Middle frontal gyrus (tissue), 1 donor: Measurements from ENCODE around the gene PPIL3.
A peak's percentile ranks its signal among the peaks of the same experiment; 100 is the strongest.
"Not testable (repeated sequence)": the region's sequence is repeated elsewhere in the genome, so short reads cannot be mapped to it uniquely, and the experiment has no call there.

ENCODE experiments used
- DNase-seq: peaks from one replicate; pipeline ENCODE4 v3.0.0-alpha.2; 2015; ENCODE audit warnings: low spot score; ENCODE audit errors: extremely low spot score

PPIL3 gene

GRCh38 chr2:200888704-200889625 is at the start of gene PPIL3, which contains the start of gene NIF3L1:
TSS of gene PPIL3 (minus strand) at chr2:200889077. CDS start at chr2:200887615, 1,462 bp downstream.
TSS of gene NIF3L1 (plus strand) at chr2:200889371. CDS start at chr2:200891944, 2,573 bp downstream.
- peak; percentile 95 for DNase-seq

DNA sequence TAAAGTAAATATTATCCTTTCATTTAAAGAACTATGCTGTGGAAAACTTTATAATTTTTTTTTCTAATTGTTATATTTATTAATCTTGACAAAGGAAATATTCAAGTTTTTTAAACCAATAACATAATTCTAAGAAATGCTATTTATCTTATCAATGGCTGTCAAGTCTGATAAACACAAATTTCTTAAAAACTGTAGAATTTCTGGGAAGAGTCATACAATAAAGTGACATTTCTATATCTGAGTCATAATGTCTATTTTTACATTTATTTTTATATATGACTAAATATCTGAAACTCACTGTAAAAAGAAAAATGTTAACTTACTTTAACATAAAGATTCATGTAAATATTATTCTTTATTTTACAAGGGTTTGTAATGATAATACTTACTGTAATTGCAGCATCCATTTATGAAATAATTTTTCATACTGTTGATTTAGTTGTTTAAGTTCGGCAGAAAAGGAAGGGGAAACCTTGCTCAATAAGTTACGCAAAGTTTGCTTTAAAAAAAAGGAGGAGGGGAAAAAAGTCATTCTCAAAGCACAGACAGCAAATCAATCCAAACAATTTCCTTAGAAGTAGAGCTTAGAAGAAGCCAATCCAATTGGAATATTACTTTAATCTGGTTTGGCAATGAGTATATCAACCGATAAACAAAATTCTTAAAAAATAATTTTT is 42.2 kb upstream of the PPIL3 start:
- DNase-seq = no peak

DNA sequence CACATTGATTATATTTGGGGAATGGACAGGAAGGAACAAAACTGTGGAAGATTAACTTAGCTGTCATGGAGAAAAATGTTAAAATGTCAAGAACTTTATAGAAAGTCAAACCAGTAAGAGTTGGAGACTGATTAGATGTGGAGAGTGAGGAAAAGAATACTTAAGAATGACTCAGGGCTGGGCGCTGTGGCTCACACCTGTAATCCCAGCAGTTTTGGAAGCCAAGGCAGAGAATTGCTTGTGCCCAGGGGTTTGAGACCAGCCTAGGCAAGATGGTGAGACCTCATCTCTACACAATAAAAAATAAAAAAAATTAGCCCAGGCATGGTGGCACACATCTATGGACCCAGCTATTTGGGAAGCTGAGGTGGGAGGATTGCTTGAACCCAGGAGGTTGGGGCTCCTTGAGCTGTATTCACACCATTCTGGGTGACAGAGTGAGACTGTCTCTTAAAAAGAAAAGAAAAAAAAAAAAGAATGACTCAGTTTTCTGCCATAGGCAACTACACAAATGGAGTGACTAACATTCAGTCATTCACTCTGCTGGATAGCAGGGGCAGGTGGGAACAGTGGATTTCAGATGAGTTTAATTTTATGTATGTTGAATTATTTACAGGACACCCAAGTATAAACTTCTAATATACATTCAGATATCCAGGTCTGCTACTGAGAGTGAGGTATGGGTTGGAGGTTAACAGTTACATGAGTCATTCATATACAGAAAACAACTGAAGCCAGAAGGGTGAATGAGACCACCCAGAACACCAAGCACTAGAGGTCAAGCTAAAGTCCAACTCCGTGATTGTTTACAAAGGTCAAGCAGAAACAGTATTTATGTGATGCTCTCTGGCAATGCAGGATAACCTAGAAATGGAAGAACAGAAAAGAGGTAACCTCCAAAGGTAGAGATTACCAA is 40.7 kb upstream of the PPIL3 start:
- DNase-seq = no peak

GRCh38 chr2:200922439-200922838 is 33.6 kb upstream of the PPIL3 start:
- no peak for DNase-seq

DNA sequence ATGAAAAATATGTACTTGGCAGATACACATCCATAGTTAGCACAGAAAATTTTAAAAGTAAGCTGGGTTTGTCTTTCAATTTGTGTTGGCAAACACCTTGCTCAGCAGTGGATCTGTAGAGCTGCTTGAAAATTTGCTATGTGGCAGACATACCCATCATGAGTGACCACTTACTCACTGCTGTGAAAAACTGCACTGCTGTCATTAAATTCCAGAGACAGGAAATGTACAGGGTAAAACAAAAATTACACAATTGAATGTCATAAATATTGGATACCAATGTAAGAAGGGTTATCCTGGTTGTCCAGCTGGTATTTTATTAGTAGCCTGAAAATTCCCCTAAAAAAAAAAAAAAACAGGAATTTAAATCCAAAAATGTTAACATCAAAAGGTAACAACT is 24.8 kb upstream of the PPIL3 start:
- DNase-seq = no peak

DNA sequence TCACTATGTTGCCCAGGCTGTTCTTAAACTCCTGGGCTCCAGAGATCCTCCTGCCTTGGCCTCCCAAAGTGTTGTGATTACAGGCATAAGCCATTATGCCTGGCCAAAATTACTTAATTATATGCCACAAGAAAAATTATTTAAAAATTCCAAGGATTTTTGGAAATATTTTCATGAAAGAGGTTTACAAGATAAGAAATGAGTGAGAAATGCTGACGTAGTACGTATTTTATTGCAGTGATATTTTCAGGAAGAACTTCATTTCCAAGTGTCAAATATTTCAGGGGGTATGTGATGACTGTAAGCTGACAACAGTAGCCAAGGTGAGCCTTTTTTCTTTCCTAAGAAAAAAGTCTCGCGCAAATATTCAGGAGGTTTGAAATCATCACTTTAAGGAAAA is 21.1 kb upstream of the PPIL3 start:
- no peak for DNase-seq

DNA sequence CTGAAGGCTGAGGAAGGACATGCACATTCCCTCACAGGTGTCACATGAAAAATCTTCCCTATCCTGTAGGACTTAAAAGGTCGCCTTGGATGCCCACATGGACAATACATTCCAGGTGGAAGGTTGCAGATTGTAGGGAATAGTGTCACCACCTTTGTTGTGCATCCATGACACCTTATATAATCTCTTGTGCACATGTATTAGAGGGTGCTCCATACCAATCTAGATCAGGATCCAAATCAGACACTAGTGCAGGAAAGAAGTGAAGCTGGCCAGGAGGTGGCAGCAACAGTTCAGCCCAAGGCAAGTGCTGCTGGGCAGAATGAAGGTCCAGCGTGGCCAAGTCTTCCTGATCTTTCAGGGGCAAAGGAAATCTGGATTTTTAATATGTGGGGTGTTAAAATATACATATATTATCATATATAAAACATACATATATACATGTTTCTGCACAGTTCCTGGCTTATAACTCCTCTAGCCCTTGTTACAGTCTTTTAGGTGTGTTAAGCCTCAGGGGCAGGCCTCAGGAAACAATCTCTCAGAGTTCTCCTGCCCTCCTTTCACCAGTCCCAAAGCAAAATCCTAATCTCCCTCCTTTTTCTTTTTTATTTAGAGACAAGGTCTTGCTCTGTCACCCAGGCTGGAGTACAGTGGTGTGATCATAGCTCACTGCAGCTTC is 16.9 kb upstream of the PPIL3 start:
- DNase-seq = peak; percentile 39

DNA sequence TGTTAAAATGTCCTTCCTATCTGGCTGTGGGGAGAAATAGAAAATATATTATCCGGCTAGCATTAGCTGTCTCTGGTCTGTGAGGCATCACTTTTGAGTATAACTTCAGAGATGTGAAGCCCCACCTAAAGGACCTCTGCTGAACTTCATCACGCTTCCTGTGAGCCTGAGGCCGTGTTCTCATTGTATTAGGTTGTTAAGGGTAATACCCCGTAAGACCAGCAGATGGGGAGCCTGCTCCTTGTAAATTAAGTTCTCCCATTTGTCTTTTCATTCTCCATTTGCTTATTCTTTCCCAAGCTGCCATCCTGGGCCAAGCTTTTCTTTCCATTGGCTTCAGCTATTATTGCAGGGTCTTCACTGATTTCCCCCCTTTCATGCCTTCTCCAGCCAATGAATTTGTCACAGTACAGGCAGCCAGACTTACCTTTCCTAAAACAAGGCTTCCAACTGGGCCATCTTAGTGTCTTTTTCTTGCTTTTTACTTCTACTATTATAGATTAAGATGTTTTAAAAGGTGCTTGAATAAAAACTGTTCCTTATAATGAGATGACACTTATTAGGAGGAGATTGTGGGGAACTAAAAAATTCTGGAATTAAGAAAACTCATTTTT is 12.7 kb upstream of the PPIL3 start:
- DNase-seq = peak; percentile 29

DNA sequence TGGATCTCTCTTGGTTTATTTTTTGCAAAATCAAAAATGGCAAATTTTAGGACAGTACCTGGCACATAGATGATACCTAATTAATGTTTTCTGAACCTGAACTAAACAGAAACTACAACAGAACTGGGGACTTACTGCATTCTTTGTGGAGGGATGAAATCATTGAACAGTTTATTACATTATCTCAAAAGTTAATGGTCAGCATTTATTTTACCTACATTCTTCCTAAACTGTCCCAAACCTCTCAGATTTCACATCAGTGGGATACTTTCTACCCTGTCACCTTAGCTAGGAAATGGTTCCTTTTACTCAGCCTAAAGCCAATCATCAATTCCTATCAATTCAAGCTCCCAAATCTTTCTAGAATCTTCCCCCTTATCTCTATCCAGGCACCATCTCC is 10.6 kb upstream of the PPIL3 start:
- no peak for DNase-seq

GRCh38 chr2:200881715-200882249 is 7.1 kb downstream of the PPIL3 start:
- DNase-seq = not testable (repeated sequence)

DNA sequence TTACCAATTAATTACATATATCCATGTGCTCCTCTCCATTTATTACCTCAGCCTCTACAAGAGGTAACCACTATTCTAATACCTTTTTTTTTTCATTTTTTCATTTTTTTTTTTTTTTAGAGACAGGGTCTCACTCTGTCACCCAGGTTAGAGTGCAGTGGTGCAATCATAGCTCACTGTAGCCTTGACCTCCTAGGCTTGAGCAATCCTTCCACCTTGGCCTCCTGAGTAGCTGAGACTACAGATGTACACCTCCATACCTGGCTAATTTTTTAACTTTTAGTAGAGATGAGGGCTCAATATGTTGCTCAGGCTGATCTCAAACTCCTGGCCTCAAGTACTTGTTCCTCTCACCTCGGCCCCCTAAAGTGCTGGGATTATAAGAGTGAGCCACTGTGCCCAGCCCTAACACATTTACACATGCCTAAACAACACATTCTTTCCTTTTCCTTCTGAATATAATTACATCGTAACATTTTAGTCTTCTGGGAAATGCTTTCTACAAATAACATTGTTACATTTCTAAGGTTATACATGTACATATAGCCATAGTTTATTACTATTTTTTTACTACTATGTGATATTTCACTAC is 10.5 kb downstream of the PPIL3 start:
- DNase-seq = no peak

- DNase-seq = no peak
Measured at GRCh38 chr2:200877443-200877842, 11.4 kb downstream of the PPIL3 start.

GRCh38 chr2:200873560-200873959 is 15.3 kb downstream of the PPIL3 start:
- no peak for DNase-seq

GRCh38 chr2:200871151-200871550 is 17.7 kb downstream of the PPIL3 start:
- DNase-seq = no peak

- no peak for DNase-seq
Measured at GRCh38 chr2:200869014-200869413, 19.9 kb downstream of the PPIL3 start.

GRCh38 chr2:200864176-200865034 is 24.5 kb downstream of the PPIL3 start, which contains the start of gene CLK1:
TSS of gene CLK1 (minus strand) at chr2:200864658. CDS start at chr2:200861862, 2,796 bp downstream.
- peak; percentile 92 for DNase-seq

DNA sequence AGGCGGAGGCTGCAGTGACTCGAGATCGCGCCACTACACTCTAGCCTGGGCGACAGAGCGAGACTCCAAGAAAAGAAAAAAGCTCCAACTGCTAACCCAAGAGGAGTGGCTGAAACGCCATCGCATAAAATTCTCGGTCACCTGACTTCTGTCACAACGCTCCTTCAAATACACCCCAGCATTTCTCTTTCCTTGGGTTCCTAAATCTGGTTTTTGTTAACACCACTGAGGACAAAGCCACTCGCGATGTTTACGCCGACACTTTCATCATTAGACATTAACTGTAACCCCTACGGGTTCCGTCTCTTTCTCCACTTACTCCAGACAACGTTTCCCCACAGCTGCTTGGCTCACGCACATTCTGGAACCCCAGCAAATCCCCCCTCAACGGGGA is 25.1 kb downstream of the PPIL3 start:
- DNase-seq = no peak

DNA sequence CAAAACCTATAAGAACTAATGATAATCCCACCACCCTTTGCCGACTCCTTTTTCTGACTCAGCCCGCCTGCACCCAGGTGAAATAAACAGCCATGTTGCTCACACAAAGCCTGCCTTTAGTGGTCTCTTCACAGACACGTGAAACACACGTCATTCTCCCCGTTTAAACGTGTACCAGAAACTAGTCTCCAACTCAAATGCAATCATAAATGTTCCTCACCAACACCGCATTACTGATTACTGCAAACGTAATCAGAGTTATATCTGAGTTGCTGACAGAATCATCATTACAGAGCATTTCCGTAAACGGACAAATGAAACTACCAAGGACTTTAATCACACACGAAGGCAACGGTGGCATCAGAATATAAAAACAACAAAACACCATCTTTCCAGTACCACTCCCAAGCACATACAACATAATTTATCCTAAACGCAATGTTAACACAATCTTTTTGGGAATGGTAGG is 26.3 kb downstream of the PPIL3 start:
- DNase-seq = no peak
